Stimulated activated CD4-positive, alpha-beta T cell treated with anti-CD3 and anti-CD28 coated beads, Interleukin-4, amount 100 ng/mL, for 48 hours (primary cell): Measurements from ENCODE around the gene HTR1D.

Experiments
- DNase-seq, 2 donors: peaks; one replicate each; pipeline ENCODE4 v3.0.0-alpha.2; 2020; ENCODE audit warnings: low read depth in 2 of 2

The HTR1D gene

DNA sequence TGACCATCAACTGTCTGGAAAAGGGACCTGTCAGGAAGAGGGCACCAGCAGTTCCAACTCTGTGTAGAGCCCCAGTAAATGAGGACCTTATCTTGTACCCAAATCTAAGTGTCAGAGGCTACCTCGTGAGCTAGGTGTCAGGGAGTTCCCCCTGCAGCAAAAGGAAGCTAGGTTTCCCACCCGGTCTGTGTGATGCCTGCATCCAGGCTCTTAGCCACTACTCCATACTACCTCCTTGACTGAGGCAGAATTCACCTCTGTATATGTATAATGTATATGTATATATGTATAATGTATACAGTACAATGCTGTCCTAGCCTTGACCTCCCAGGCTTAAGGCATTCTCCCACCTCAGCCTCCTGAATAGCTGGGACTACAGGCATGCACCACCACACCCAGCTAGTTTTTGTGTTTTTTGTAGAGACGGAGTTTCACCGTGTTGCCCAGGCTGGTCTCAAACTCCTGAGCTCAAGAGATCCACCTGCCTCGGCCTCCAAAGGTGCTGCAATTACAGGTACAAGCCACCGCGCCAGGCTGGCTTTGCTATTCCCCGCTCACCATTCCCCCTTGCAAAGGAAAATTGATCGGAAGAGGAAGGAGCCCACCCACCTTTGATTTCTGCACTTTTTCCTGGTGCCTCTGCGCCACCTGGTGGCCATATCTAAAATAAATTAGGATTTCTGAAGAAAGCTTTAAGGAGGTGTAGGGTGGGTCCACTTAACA lies 32.9 kb downstream of the HTR1D start:
- DNase-seq = no peak

DNA sequence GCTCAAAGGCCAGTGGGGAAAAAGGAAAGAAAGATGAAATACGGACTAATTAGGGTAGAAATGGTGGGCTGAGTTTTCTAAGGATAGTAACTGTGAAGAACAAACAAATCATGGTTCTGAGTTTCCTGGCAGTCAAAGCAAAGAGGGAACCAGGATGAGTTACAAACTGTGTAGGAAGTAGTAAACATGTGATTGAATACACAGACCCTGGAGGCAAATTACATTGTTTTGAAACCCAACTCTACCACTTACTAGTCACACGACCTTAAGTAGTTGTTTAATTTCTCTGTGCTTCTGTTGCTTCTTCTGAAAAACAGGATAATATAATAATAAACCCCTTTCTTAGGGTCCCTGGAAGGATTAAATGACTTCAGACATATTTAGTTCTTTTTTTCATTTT lies 37.4 kb downstream of the HTR1D start:
- no peak for DNase-seq

DNA sequence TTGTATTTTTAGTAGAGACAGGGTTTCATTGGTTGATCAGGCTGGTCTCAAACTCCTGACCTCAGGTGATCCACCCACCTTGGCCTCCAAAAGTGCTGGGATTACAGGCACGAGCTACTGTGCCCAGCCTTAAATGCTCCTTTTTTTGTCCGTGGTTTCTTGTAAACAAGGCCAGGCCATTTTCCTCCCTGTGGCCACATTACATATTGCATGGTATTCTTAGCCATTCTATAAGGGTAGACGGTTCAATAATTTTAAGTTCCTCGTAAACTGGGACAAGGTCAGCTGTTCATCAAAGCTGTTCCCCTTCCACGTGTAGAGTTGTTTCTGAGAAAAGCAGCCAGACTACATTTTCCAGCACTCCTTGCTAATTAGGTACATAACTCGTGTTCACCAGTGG lies 38.4 kb downstream of the HTR1D start:
- no peak for DNase-seq

DNA sequence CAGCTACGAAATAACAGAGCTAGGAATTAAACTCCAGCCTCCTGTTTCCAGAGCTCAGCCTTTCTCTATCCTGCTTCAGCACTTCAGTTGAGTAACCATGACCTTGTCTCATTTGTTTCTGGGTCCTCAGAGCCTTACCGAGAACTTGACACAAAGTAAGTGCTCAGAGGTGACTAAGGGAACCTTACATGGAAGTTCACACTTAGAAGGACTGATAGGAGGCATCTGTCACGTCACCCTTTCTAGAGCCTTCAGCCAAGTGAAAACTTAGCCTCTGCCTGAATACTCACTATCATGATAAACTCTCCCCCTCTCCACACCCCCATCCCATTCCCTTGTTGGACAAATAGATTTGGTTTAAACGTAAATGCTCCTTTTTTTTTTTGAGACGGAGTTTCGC lies 38.9 kb downstream of the HTR1D start:
- DNase-seq = no peak

DNA sequence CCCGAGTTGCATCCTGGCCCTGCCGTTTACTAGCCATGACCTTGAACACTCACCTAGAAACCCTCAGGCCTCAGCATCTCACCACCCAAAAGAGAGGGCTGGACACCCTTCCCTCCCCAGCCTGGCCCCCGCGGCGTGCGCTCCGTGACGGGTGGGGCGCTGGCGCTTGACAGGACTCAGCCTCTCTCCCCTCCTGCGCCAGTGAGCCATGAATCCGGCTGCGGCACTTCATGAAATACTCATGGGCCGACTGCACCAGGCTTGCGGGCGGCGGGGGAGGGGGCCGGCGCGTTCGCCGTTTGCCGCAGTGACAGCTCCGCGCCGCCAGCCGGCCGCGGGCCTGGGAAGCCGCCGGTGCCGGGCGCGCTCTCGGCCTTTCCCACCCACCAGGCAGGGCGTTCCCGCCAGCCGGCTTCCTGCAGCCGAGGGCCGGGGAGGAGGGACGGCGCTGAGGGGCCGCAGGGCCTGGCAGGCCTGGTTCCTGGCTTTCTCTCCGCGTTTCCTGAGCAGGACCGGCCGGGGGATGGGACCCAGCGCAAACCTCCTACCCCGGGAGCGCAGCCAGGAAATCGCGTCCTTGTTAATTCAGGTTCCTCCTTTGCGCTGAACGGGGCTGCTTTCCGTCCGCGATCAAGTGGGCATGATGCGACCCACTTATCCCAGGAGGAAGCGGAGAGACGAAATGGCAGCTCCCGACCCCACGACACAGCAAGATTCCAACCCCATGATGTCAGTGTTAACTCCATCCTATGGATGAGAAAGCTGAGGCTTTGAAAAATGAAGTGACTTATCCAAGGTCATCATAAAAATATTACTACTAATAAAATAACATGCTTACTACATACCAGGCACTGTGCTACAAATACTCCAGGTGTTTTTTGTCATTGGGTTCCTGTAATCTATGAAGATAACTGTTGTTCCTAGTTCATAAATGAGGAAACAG lies 39.6 kb downstream of the HTR1D start:
- DNase-seq = peak; percentile 45 to 47

DNA sequence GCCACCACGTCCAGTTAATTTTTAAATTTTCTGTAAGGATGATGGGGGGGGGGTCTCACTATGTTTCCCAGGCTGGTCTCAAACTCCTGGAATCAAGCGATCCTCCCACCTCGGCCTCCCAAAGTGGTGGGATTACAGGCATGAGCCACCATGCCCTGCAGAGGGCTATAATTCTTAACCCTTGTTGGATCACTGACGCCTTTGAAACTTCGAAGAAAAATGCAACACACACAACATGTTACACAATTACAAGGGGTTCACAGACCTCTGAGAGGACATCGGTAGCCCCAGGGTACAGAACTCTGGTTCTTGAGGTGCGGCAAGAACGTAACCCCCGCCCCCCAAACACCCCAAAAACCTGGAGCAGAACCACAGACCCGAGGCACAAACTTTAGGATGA lies 40.3 kb downstream of the HTR1D start:
- no peak for DNase-seq

DNA sequence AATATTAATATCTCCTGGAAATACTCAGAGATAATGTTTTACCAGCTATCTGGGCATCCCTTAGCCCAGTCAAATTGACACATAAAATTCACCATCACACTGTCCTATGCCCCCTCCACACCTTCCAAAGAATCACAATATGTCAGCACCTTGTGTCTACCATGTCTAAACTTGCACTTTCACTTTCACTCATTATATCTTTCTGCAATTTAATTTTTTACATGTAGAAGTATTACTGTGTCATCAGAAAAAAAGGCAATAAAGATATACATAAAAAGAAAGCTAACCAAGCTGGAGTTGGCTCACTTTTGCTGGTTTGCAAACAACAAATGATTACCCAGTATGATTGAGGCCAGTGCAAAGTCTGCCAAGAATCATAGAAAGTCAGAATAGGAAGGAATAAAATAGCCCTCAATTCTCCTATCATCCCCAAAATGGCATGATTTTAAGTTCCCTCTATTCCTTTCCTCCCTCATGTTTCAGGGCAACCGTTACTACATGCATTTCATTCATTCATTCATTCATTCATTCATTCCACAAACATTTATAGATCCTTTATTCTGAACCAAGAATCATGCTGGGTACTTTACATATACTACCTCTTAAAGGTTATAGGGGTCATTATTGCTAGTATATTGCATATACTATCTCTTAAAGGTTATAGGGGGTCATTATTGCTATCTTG lies 42.7 kb downstream of the HTR1D start:
- no peak for DNase-seq

DNA sequence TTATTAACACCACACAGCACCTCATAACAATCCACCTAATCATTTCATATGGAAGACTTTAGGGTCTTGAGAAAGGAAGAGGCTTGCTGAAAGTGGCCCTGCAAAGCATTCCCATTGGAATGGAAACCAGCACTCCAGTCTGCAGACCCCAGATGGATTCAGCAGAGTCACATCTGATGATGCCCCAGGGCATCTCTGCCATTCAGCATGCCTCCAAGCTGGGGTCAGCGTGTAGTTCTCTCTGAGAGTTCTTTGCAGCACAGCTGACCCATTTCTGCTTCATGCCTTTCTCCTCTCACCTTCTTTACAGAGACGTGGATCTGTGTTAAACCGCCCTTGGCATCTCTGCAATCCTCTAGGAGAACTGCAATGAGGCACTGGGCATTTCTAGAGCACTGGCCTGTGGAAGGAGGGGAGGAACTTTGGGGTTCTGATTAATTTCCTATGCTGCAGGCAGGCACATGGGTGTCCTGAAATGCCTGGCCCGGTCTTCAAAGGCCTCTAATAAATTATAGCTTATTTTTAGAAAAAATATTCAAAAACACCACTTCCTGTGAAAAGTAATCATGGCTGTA lies 46.0 kb downstream of the HTR1D start:
- no peak for DNase-seq

DNA sequence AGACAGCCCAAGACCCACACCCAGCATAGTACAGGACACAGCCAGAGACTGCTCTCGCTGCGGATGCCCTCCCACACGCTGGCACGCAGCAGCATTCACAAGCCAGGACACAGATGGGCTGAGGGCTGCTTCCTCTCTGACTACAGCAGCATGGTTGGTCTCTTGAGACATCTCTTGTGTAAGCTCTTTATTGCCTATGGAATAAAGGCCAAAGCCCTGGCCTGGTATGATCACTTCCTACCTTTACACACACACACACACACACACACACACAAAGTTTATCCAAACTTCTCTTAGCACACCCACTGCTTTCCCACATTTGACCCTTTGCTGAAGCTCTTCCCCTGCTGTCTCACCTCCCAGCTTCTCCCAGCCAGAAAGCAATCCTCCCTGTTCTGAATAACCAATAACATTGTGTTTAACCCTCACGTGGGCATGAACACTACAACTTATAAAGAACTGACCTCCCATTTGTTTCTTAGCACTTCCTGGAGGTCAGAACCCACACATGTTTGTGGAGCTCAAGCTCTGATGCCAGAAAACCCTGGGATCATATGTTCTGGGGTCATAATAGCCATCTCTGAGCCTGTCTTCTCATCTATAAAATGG lies 47.5 kb downstream of the HTR1D start:
- no peak for DNase-seq

DNA sequence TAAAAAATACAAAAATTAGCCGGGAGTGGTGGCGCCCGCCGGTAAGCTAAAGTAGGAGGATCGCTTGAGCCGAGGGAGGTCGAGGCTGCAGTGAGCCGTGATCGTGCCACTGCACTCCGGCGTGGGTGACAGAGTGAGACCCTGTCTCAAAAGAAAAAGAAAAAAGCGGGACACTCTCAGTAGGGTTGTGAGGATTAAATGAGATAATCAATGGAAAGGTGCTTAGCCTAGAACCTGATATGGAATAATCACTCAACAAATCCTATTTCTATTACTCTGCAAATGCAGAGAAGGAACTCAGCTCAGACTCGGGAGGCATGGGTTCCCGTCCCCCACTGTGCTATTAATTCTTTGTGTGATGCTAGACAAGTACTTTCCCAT lies 48.1 kb downstream of the HTR1D start:
- no peak for DNase-seq

DNA sequence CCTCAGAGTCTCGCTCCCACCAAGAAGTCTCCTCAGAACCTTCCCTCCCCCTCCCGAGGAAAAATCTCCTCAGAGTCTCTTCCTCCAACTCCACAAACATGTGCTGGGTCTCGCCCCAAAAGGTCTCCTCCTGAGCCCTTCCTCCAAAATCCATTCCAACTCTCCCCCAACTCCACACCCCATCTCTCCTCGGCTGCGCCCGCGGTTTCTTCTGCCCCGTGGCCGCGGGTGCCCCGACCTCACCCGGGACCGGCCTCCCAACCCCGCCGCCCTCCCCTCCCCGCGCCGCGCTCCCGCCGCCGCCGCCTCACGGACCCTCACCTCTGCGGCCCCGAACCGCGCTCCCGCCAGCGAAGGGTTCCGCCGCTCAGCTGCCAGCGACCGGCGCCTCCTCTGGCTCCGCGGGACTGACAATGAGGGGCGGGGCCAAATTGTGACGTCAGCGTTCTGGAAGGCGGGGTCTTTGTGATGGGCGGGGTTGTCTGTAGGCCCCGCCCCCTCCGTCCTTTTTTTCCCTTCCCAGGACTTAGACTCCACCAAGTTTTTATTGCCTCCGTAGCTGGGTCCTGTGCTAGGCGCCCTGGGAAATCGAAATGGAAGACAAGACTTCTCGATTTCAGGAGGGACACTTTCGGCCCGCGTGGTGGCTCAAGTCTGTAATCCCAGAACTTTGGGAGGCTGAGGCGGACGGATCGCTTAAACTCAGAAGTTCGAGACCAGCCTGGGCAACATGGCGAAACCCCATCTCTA lies 48.7 kb downstream of the HTR1D start, which contains the start of gene LUZP1:
Gene LUZP1, minus strand, starts transcription at position 412 of the 750 bp plus-strand sequence.
- DNase-seq = peak; percentile 74 to 92

DNA sequence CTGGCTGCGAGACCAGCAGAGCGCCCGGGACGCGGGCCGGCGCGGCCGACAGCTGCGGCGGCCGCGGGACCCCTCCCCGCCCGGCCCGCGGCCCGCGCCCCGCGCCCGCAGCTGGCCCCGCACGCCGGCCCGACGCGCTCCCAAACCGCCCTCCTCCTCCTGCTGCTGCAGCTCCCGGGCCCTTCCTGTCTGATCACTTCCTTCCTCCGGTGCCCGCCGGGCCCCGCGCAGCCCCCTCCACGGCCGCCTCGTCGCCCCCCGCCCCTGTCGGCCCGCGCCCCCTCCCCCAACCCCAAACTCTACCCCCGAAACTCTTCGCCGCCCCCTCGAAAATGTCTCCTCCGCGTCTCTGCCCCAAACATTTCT lies 49.2 kb downstream of the HTR1D start:
- peak in 1 of 2 donors; percentile 13 for DNase-seq

DNA sequence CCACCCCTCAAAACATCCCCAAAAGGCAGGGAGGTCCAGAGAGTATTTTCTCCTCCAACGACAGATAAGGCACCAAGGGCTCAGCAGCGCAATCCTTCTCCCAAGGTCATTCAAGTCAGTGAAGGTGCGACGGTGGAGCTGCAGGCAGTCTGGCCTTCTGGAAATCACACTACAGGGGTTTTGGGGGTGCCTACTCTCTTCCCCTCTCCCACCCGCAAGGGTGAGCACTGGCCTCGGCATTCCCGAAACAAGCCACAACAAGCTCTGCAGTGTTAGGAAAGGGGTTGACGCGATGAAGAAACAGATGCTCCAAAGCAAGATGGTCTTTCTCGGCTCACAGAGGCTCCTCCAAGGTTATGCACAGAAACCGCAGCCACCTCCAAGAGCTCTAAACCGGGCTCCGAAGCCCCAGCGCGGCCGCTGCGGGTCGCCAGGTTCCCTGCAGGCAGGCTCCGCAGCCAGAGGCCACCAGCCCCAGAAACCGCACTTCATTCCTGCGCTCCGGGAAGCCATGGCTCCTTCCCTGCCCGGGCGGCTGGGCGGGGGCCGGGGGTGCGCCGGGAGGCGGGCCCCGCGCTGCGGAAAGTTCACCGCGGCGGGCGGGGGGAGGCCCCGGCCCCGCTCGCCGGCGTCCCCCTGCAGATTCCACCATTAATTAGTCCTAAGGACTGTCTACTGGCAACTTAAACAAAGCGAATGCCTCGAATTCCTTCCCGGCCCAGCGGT lies 49.8 kb downstream of the HTR1D start:
- peak; percentile 15 to 16 for DNase-seq

DNA sequence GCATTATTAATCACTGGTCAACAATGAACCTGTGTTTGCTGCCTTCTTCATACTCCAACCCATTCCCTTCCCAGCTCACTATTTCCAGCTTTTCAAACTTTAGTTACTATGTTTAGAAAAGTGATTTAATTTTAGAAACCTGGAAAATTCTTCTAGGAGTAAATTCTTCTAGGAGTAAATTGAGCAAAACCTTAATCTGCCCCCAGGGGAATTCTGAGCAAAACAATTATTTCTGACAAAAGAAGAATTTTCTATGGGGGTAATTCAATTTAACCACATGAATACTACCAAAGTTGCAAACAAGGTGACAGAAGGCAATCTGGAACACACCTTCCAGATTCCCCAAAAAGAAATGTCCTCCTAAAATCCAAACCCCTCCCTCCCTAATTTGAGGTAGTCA lies 50.4 kb downstream of the HTR1D start:
- no peak for DNase-seq

DNA sequence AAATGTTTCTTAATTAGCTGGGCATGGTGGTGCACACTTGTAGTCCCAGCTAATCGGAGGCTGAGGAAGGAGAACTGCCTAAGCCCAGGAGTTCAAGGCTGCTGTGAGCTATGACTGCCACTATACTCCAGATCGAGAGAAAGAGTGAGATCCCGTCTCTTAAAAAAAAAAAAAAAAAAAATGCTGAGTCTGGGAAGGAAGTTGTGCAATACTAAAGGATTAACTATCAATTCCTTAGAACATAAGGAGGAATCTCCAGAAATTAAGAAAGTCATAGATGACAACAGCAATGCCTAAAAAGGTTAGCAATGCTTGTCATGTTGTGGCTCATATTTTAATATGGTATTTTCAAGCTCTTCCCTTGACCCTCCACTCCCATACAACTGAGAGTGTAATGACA lies 53.9 kb downstream of the HTR1D start:
- DNase-seq = no peak

DNA sequence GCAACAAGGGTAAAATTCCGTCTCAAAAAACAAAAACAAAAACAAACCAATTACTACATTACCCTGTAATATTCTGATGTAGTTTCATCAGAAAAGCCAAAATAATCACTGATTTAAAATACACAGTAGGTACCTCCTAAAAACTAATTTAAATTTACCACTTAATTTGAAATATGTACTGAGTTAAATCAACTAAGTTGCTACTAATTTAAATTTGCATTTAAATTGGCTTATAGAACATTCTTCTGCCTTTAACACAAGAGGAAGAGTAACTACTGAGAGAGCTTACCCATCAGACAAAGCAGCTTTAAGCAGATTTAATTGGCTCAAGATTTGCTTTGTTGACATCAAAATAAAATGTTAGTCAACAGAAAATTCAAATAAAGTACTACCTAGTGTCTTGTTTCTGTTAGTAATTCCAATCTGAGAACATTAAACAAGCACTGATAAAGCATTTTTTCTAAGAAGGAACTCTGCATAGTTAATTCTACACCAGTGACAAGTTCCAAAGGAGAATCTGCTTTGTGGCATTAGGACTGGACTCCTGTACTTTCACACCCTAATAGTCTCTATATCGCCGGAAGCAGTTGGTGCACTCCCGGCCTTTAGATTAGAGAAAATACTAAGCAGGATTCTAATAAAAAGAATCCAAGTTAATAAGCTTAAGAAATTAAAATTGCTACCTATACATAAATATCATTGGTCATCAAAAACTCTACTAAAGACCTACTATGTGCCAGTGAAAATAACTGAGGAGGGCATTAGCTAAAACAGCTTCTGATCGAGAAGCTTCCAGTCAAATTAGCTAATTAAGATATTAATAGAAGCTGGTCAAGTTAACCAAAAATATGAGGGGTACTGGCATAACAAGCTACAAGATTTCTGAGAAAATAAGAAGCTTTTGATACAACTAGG lies 57.1 kb downstream of the HTR1D start:
- DNase-seq = no peak

DNA sequence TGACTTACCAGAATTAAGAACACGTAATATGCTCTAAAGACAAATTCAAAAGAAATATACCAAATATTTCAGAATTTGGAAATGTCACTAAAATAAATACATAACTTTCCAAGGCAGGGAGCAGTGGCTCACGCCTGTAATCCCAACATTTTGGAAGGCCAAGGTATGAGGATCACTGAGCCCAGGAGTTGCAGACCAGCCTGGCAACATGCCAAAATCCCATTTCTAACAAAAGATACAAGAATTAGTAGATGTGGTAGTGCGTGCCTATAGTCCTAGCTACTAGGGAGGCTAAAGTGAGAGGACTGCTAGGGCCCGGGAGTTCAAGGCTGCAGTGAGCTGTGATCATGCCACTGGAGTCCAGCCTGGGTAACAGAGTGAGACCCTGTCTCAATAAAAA lies 60.4 kb downstream of the HTR1D start:
- DNase-seq = no peak

DNA sequence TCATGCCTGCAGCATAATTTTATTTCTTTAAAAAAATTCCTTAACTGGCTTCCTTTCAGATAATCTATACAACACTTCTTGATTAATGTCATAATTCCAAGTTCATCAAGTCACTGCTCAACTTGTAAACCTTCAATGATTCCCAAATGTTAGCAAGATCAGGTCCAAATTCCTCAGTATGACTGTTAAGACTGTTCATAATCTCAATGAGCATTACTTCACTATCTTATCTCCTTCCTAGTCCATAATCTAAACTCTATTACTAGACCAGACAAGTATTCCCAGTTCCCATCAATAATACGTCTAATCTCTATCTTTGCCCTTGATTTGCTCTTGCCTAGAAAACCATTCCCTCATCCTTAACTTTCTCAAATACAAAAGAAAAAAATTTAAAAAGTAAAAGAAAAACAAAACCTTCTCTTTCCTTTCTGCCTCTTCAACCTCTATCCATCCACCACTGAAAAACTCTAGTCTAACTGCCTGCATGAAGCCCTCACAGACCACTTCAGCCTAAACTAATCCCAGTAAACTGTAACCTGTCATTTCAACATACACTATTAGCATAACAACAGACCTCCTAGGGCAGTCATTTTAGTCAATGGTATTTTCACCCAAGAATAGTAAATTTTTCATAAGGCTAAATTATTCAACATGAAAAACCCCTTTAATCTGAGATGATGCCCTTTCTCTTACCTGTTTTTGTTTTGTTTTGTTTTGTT lies 64.2 kb downstream of the HTR1D start:
- DNase-seq = no peak

DNA sequence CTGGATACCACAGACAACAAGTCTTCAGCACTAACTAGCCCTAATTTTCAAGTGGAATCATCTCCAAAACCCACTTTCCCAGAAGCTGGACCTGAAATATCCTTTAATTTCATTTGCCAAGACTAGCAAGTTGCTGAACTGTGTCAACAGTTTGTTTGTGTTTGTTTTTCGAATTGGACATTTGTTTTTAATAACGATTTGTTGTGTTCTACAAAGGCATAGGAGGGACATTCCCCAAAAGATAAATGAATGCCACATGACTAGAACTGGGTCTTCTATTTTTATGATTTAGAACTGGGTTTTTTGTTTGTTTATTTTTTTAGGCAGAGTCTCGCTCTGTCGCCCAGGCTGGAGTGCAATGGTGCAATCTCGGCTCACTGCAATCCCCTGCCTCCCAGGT lies 66.6 kb downstream of the HTR1D start:
- no peak for DNase-seq
